ENCODE data around the gene MTG2. TPM values are rescaled to one million over a fixed set of nuclear protein-coding genes. Genes with fewer than 3 reads are reported as not detected.

MTG2 gene
- total and polyA plus RNA-seq, 2 of the 4 experiments (the other 2 are of a cell fraction), result 11.5 to 25.2 TPM

DNA sequence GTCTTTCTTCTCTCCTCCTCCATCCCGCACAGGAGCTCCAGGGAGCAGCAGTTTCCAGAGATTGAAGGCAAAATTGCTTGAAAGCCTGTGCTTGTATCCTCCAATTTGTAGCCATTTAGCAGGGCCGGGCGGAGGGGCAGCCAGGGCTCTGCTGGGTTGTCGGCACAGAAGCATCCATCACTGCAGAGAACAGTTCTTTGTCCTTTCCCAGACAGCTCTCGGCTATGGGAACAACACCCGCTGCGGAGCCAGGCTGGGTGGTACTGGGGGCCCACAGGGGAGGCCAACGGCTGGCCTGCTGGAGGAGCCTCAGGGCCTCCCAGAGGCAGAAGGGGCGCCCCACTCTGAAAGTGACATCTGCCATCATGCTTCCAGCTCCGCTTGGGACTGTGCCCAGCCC is 29.5 kb downstream of the MTG2 start:
- no peaks in the 10 kb centered on the region for H3K79me1 ChIP-seq (ENCODE audit: low read depth in 1 of 2, low read length in 2 of 2)
- H4K5ac ChIP-seq (ENCODE audit: low read depth, low read length), result no peak overlapping the region
- H3K4ac ChIP-seq (ENCODE audit: low read depth, low read length), result no peak overlapping the region
- WGBS, 2 experiments (ENCODE audit: extremely low coverage in 2 of 2, insufficient read length in 1 of 2), result 23% methylated on average over 4 of the region's 10 CpGs; no CpG with 5 or more reads in 1 of the 2 experiments
- ATAC-seq (ENCODE audit: low read depth), result peak; percentile 7; the same call in 1 of the 2 replicates
- TF ChIP-seq ELK1 (IDR thresholded peaks at IDR 0.05; ENCODE audit: borderline replicate concordance, low read depth, low read length) (no peak), NFE2L2 (IDR thresholded peaks at IDR 0.05; ENCODE audit: low read depth, low read length) (no peak), MAFK (IDR thresholded peaks at IDR 0.05; ENCODE audit: low read depth, low read length) (no peak), MXI1 (IDR thresholded peaks at IDR 0.05; ENCODE audit: borderline replicate concordance, low read depth, low read length) (no peak), CEBPB (IDR thresholded peaks at IDR 0.05; ENCODE audit: low read depth, low read length) (no peak), RFX5 (IDR thresholded peaks at IDR 0.05; ENCODE audit: low read depth, low read length) (no peak)
- TF ChIP-seq, protein P1, sequence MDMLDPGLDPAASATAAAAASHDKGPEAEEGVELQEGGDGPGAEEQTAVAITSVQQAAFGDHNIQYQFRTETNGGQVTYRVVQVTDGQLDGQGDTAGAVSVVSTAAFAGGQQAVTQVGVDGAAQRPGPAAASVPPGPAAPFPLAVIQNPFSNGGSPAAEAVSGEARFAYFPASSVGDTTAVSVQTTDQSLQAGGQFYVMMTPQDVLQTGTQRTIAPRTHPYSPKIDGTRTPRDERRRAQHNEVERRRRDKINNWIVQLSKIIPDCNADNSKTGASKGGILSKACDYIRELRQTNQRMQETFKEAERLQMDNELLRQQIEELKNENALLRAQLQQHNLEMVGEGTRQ (IDR thresholded peaks at IDR 0.05; ENCODE audit: low read depth, low read length), result no peak
- no peaks in the 10 kb centered on the region for H3K9me3 ChIP-seq (ENCODE audit: control insufficient read depth, insufficient read depth, low read length)
- no peak overlapping the region for H4K91ac ChIP-seq (ENCODE audit: insufficient read depth, low read depth, low read length)
- dilution Hi-C loops (cut with HindIII; ENCODE audit: low sequenced_read_pairs, unreplicated experiment), result no loop called here
- no peak overlapping the region for H2AK5ac ChIP-seq (ENCODE audit: low read depth, low read length)
- H3K4me3 ChIP-seq (ENCODE audit: insufficient read depth, low read depth, low read length), result no peak overlapping the region
- H2AFZ ChIP-seq (replicated peaks; ENCODE audit: low read length, poor library complexity), result no peak overlapping the region
- H3K23ac ChIP-seq (ENCODE audit: low read depth, low read length), result no peak overlapping the region
- BruUV-seq (replicated peaks), result no TSS peak
- H2BK20ac ChIP-seq (ENCODE audit: low read depth, low read length), result no peak overlapping the region
- no peaks in the 10 kb centered on the region for H3K4me1 ChIP-seq (ENCODE audit: control insufficient read depth, insufficient read depth, low read length)
- H2AK9ac ChIP-seq (replicated peaks; ENCODE audit: low read depth, low read length, poor library complexity), result no peak overlapping the region
- H3K9ac ChIP-seq (ENCODE audit: low read depth, low read length), result no peak overlapping the region
- H2BK5ac ChIP-seq (ENCODE audit: low read depth, low read length, poor library complexity, severe bottlenecking), result no peak overlapping the region
- H3K36me3 ChIP-seq (ENCODE audit: control insufficient read depth, insufficient read depth, low read length), result no peaks in the 10 kb centered on the region
- H3K18ac ChIP-seq (ENCODE audit: low read depth, low read length), result no peak overlapping the region
- no peak overlapping the region for H2BK120ac ChIP-seq (ENCODE audit: low read depth, low read length)
- no peak overlapping the region for H3K56ac ChIP-seq (ENCODE audit: extremely low read depth, insufficient read depth, low read length)
- peaks cover 41% of the 10 kb centered on the region for H3K27me3 ChIP-seq (ENCODE audit: control insufficient read depth, insufficient read depth, low read length)
- no peak overlapping the region for H4K8ac ChIP-seq (ENCODE audit: low read depth in 2 of 2, low read length in 2 of 2)
- DNase-seq, result no peak
- CTCF ChIA-PET, result no interaction called here
- H3K4me2 ChIP-seq (ENCODE audit: low read depth, low read length), result no peak overlapping the region
- in situ Hi-C loops (cut with MboI; ENCODE audit: low sequenced_read_pairs), result no loop called here
- no peak overlapping the region for H2BK15ac ChIP-seq (ENCODE audit: low read depth, low read length)
- H4K20me1 ChIP-seq (ENCODE audit: insufficient read depth, low read length), result no peaks in the 10 kb centered on the region; the same call in none of the 2 replicates
- no peaks in the 10 kb centered on the region for H3K9me1 ChIP-seq (ENCODE audit: insufficient read depth, low read length)
- no peak overlapping the region for H3K14ac ChIP-seq (replicated peaks; ENCODE audit: low read depth, low read length)
- POLR2A ChIA-PET (ENCODE audit: unreplicated experiment), result no interaction called here
- no peak overlapping the region for H3K27ac ChIP-seq (ENCODE audit: insufficient read depth, low read length)
- intact Hi-C loops (cut with micrococcal nuclease), result no loop called here

Data from IMR-90 (cell line).